Keratinocyte (primary cell): ENCODE measurements around the gene MCOLN2. TPM values are rescaled to one million over a fixed set of nuclear protein-coding genes. Genes with fewer than 3 reads are reported as not detected.

ENCODE experiments used
- DNase-seq: peaks from one replicate; pipeline ENCODE4 v3.0.0-alpha.2; 2011; ENCODE audit warnings: low read depth, missing footprints, low spot score
- FAIRE-seq: peaks from 2 replicates; lab custom pipeline; 2011; peaks lifted over from hg19 to GRCh38; lab: Jason Lieb, UNC
- H2AFZ ChIP-seq: 2 replicates; pipeline ENCODE4 v1.6.0; 2012; ENCODE audit warnings: low read length, control low read depth, inconsistent platforms; ENCODE audit not compliant: control insufficient read depth
- H3K27ac ChIP-seq: 2 replicates; pipeline ENCODE4 v1.5.1; 2011; ENCODE audit warnings: low read length; ENCODE audit not compliant: control insufficient read depth, insufficient read depth
- H3K27me3 ChIP-seq: 3 replicates; pipeline ENCODE4 v1.6.0; 2011; ENCODE audit warnings: low read length; ENCODE audit not compliant: control insufficient read depth, insufficient read depth; ENCODE audit errors: extremely low read depth
- H3K36me3 ChIP-seq, 2 experiments: 2 replicates in 1 of 2; 3 replicates in 1 of 2; pipeline ENCODE4 v1.5.1; 2011; ENCODE audit warnings: low read length in 2 of 2, mild to moderate bottlenecking in 1 of 2; ENCODE audit not compliant: control insufficient read depth in 2 of 2, insufficient read depth in 2 of 2; ENCODE audit errors: extremely low read depth in 1 of 2
- H3K4me1 ChIP-seq: 3 replicates; pipeline ENCODE4 v1.5.1; 2011; ENCODE audit warnings: low read length; ENCODE audit not compliant: control insufficient read depth, insufficient read depth; ENCODE audit errors: extremely low read depth
- H3K4me2 ChIP-seq: 3 replicates; pipeline ENCODE4 v1.6.0; 2011; ENCODE audit warnings: low read depth, low read length; ENCODE audit not compliant: control insufficient read depth, insufficient read depth; ENCODE audit errors: extremely low read depth
- H3K4me3 ChIP-seq, 3 experiments: fragments of 200-600 bp in 1 of 3; sonication (generic) in 1 of 3; 2 replicates in 2 of 3; 3 replicates in 1 of 3; pipeline ENCODE4 v1.5.1; 2011 to 2016; ENCODE audit warnings: low read length in 3 of 3, mild to moderate bottlenecking in 3 of 3, control low read depth in 2 of 3, inconsistent platforms in 1 of 3, low read depth in 1 of 3, mixed read lengths in 1 of 3, mixed run types in 1 of 3, moderate library complexity in 1 of 3; ENCODE audit not compliant: control insufficient read depth in 2 of 3, insufficient read depth in 2 of 3; ENCODE audit errors: extremely low read depth in 1 of 3
- H3K79me2 ChIP-seq: 2 replicates; pipeline ENCODE4 v1.6.0; 2012; ENCODE audit warnings: low read length; ENCODE audit not compliant: control insufficient read depth, insufficient read depth
- H3K9ac ChIP-seq: 3 replicates; pipeline ENCODE4 v1.6.0; 2011; ENCODE audit warnings: low read length; ENCODE audit not compliant: control insufficient read depth, insufficient read depth; ENCODE audit errors: extremely low read depth
- H3K9me1 ChIP-seq: 3 replicates; pipeline ENCODE4 v1.6.0; 2011; ENCODE audit warnings: low read length; ENCODE audit not compliant: control insufficient read depth, insufficient read depth; ENCODE audit errors: extremely low read depth
- H3K9me3 ChIP-seq: 2 replicates; pipeline ENCODE4 v1.5.1; 2012; ENCODE audit warnings: low read depth, low read length; ENCODE audit not compliant: control insufficient read depth
- H4K20me1 ChIP-seq: 3 replicates; pipeline ENCODE4 v1.6.0; 2011; ENCODE audit warnings: low read length; ENCODE audit not compliant: control insufficient read depth, insufficient read depth; ENCODE audit errors: extremely low read depth
- EZH2 ChIP-seq: IDR thresholded peaks from one replicate; pipeline ENCODE4 v1.6.1; 2012; ENCODE audit warnings: inconsistent platforms, mild to moderate bottlenecking, low read length, moderate library complexity
- dilution Hi-C: fragments of 300-500 bp; cut with MboI; formaldehyde crosslinking; loops from one replicate; pipeline ENCODE4 v1.7.0; 2020; ENCODE audit warnings: low sequenced_read_pairs; ENCODE audit not compliant: extremely low pct_ligation_motif_present
- polyA plus RNA-seq, 5 experiments: library from polyadenylated mRNA; depleted of rRNA in 3 of 5; stranded (reverse) in 3 of 5; stranded (forward) in 1 of 5; unstranded in 1 of 5; fragments of >200 nt; gene quantifications; 1 replicate in 1 of 5; 2 replicates in 3 of 5; 3 replicates in 1 of 5; pipeline versions ENCODE4 v1.2.1 to v1.2.3, GENCODE V29; 2011 to 2012; ENCODE audit warnings: missing spikeins in 2 of 5, low read depth in 1 of 5, low replicate concordance in 1 of 5
- TF ChIP-seq, protein P1 (sequence below), 3 experiments: IDR thresholded peaks in 1 of 3; conservative IDR thresholded peaks in 1 of 3; optimal IDR thresholded peaks in 1 of 3; 2 replicates in 2 of 3; 3 replicates in 1 of 3; pipeline versions ENCODE3 to v1.5.1; 2011; ENCODE audit warnings: low read length in 3 of 3, mild to moderate bottlenecking in 3 of 3, moderate library complexity in 2 of 3, control low read depth in 1 of 3, inconsistent platforms in 1 of 3; ENCODE audit not compliant: insufficient read depth in 2 of 3; ENCODE audit errors: extremely low read depth in 1 of 3

Gene MCOLN2
- polyA plus RNA-seq, 1 donor (not counting 4 experiments of a cell fraction or from before 2014, with no cell fraction given) = 0.14 TPM

DNA sequence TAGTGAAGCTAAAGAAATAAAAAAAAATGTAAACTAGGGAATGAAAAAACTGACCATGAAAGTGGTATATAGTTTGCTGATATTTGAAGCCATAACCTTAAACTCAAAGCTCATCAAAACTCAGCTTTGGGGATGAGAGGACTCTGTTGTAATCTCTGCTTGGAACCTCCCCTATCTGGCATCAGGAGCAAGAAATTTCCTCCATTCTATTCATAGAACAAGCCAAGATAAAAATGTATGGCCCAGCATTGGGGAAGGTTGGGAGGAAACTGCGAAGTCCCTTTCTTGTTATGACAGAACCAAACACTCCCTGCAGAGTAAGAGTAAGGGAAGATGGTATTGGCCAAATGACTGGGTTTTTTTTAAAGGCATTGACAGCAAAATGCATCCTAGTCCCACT, 35.6 kb downstream of the MCOLN2 start:
- Histone ChIP-seq H3K36me3 (no peaks in the 10 kb centered on the region), H4K20me1 (no peaks in the 10 kb centered on the region), H3K9me1 (no peaks in the 10 kb centered on the region), H3K9ac (no peak overlapping the region), H3K9me3 (no peaks in the 10 kb centered on the region), H3K4me3 (no peak overlapping the region), H3K27me3 (no peaks in the 10 kb centered on the region), H3K27ac (no peak overlapping the region), H3K4me1 (no peaks in the 10 kb centered on the region), H2AFZ (no peak overlapping the region), H3K4me2 (no peak overlapping the region), H3K79me2 (no peaks in the 10 kb centered on the region)
- TF ChIP-seq EZH2 = no peak
- TF ChIP-seq, protein P1, sequence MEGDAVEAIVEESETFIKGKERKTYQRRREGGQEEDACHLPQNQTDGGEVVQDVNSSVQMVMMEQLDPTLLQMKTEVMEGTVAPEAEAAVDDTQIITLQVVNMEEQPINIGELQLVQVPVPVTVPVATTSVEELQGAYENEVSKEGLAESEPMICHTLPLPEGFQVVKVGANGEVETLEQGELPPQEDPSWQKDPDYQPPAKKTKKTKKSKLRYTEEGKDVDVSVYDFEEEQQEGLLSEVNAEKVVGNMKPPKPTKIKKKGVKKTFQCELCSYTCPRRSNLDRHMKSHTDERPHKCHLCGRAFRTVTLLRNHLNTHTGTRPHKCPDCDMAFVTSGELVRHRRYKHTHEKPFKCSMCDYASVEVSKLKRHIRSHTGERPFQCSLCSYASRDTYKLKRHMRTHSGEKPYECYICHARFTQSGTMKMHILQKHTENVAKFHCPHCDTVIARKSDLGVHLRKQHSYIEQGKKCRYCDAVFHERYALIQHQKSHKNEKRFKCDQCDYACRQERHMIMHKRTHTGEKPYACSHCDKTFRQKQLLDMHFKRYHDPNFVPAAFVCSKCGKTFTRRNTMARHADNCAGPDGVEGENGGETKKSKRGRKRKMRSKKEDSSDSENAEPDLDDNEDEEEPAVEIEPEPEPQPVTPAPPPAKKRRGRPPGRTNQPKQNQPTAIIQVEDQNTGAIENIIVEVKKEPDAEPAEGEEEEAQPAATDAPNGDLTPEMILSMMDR (optimal IDR thresholded peaks at IDR 0.05 in 1 of 3, IDR thresholded peaks at IDR 0.05 in 1 of 3, conservative IDR thresholded peaks at IDR 0.05 in 1 of 3; ENCODE audit: extremely low read depth in 1 of 3, insufficient read depth in 2 of 3, low read length in 3 of 3) = no peak
- dilution Hi-C loops = no loop called here
- DNase-seq (no peak), FAIRE-seq (no peak)

DNA sequence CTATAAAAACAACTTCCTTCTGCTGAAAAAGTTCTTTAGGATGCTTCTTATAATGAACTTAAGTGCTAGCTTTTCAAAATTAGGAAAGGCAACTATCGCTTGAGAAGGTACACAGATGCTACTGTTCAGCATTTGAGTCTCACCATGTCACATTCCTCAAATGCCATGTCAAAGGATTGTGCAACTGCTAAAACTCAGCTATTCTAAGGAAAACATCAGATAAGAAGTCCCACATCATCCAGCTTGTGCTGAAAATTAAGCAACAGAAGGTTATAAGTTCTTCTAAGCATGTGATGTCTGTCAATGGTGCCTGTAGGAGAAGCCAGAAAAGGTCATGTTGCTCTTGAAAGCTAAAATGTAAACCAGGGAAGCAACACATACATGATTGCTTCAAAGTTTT, 36.5 kb downstream of the MCOLN2 start:
- no peaks in the 10 kb centered on the region for H3K36me3 ChIP-seq
- DNase-seq (no peak), FAIRE-seq (no peak)
- no peak for TF ChIP-seq EZH2
- TF ChIP-seq, protein P1 (optimal IDR thresholded peaks at IDR 0.05 in 1 of 3, IDR thresholded peaks at IDR 0.05 in 1 of 3, conservative IDR thresholded peaks at IDR 0.05 in 1 of 3; ENCODE audit: extremely low read depth in 1 of 3, insufficient read depth in 2 of 3, low read length in 3 of 3) = no peak
- no peaks in the 10 kb centered on the region for H3K4me1 ChIP-seq
- no peaks in the 10 kb centered on the region for H3K27me3 ChIP-seq
- no peaks in the 10 kb centered on the region for H4K20me1 ChIP-seq
- H3K4me3 ChIP-seq = no peak overlapping the region
- H3K9me1 ChIP-seq = no peaks in the 10 kb centered on the region
- H3K27ac ChIP-seq = no peak overlapping the region
- no peak overlapping the region for H3K9ac ChIP-seq
- no peaks in the 10 kb centered on the region for H3K9me3 ChIP-seq
- no peak overlapping the region for H3K4me2 ChIP-seq
- dilution Hi-C loops = no loop called here
- no peaks in the 10 kb centered on the region for H3K79me2 ChIP-seq
- no peak overlapping the region for H2AFZ ChIP-seq
